ENCODE measurements around the gene FZR1. TPM values are rescaled to one million over a fixed set of nuclear protein-coding genes. Genes with fewer than 3 reads are reported as not detected.

Gene FZR1
- total and polyA plus RNA-seq, 2 of the 13 experiments (the other 11 are each of a cell fraction or from before 2014, with no cell fraction given) = 29.0 to 30.8 TPM

DNA sequence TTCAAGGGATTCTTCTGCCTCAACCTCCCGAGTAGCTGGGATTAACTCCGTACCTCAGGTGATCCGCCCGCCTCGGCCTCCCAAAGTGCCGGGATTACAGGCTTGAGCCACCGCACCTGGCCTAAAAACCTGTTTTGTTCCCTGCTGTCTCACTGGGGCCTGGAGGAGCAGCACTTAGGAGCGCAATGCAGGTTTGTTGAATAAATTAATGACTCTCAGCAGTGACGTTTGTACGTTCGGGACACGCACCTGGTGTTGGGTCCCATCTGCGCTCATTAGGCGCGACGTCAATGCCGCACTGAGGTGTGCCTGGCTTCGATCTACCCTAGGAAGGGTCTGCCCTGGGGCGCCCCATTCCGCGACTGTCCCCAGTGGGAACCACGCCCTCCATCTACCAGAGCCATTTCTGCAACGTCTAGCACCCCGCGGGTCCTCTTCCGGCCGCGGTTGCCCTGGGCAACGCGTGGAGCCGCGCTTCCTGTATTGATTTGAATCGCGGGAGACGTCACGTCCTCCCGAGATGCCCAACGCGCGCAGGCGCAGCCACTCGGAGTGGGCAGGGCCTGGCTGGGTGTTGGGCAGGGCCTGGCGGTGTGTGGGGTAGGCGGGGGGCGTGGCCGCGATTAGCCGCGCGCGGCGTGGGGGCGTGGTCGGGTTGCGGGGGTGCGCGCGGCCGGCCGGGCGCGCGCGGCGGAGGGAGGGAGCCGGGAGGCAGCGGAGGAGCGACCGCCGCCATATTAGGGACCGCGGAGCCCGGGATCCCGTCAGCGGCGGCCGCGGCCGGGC lies at the start of gene FZR1 (continued):
- TF ChIP-seq, protein P1, sequence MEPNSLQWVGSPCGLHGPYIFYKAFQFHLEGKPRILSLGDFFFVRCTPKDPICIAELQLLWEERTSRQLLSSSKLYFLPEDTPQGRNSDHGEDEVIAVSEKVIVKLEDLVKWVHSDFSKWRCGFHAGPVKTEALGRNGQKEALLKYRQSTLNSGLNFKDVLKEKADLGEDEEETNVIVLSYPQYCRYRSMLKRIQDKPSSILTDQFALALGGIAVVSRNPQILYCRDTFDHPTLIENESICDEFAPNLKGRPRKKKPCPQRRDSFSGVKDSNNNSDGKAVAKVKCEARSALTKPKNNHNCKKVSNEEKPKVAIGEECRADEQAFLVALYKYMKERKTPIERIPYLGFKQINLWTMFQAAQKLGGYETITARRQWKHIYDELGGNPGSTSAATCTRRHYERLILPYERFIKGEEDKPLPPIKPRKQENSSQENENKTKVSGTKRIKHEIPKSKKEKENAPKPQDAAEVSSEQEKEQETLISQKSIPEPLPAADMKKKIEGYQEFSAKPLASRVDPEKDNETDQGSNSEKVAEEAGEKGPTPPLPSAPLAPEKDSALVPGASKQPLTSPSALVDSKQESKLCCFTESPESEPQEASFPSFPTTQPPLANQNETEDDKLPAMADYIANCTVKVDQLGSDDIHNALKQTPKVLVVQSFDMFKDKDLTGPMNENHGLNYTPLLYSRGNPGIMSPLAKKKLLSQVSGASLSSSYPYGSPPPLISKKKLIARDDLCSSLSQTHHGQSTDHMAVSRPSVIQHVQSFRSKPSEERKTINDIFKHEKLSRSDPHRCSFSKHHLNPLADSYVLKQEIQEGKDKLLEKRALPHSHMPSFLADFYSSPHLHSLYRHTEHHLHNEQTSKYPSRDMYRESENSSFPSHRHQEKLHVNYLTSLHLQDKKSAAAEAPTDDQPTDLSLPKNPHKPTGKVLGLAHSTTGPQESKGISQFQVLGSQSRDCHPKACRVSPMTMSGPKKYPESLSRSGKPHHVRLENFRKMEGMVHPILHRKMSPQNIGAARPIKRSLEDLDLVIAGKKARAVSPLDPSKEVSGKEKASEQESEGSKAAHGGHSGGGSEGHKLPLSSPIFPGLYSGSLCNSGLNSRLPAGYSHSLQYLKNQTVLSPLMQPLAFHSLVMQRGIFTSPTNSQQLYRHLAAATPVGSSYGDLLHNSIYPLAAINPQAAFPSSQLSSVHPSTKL (CRISPR knock-in tag; IDR thresholded peaks at IDR 0.05) = peak; percentile 53
- TF ChIP-seq KLF13 (CRISPR knock-in tag; IDR thresholded peaks at IDR 0.05) = 0 out of 2 replicates have a peak, but pooled peaks have one; percentile 64
- no peak for TF ChIP-seq ZNF251 (CRISPR knock-in tag; IDR thresholded peaks at IDR 0.05)
- TF ChIP-seq THYN1 (CRISPR knock-in tag; IDR thresholded peaks at IDR 0.05; ENCODE audit: borderline replicate concordance, low read depth) = no peak
- TF ChIP-seq, protein P2, sequence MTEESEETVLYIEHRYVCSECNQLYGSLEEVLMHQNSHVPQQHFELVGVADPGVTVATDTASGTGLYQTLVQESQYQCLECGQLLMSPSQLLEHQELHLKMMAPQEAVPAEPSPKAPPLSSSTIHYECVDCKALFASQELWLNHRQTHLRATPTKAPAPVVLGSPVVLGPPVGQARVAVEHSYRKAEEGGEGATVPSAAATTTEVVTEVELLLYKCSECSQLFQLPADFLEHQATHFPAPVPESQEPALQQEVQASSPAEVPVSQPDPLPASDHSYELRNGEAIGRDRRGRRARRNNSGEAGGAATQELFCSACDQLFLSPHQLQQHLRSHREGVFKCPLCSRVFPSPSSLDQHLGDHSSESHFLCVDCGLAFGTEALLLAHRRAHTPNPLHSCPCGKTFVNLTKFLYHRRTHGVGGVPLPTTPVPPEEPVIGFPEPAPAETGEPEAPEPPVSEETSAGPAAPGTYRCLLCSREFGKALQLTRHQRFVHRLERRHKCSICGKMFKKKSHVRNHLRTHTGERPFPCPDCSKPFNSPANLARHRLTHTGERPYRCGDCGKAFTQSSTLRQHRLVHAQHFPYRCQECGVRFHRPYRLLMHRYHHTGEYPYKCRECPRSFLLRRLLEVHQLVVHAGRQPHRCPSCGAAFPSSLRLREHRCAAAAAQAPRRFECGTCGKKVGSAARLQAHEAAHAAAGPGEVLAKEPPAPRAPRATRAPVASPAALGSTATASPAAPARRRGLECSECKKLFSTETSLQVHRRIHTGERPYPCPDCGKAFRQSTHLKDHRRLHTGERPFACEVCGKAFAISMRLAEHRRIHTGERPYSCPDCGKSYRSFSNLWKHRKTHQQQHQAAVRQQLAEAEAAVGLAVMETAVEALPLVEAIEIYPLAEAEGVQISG (CRISPR knock-in tag; IDR thresholded peaks at IDR 0.05) = peak; percentile 88
- 0 out of 2 replicates have a peak, but pooled peaks have one; percentile 33 for TF ChIP-seq ZNF510 (CRISPR knock-in tag; IDR thresholded peaks at IDR 0.05; ENCODE audit: low read depth)
- TF ChIP-seq LCORL (IDR thresholded peaks at IDR 0.05) = no peak
- TF ChIP-seq LCORL (CRISPR knock-in tag; IDR thresholded peaks at IDR 0.05) = 0 out of 2 replicates have a peak, but pooled peaks have one; percentile 29
- peak; percentile 48; the same call in 1 of the 2 replicates for TF ChIP-seq ZBTB38 (CRISPR knock-in tag; IDR thresholded peaks at IDR 0.05)
- TF ChIP-seq EP300 (IDR thresholded peaks at IDR 0.05; ENCODE audit: low read depth in 2 of 2, low read length in 2 of 2) = 0 out of 4 replicates have a peak, but pooled peaks of 1 of the 2 experiments have one; percentile 39
- peak; percentile 19; the same call in 1 of the 2 replicates for TF ChIP-seq EP300 (CRISPR knock-in tag; IDR thresholded peaks at IDR 0.05; ENCODE audit: borderline replicate concordance)
- peak; percentile 76 for TF ChIP-seq SALL1 (CRISPR knock-in tag; IDR thresholded peaks at IDR 0.05)
- TF ChIP-seq RBM22 (optimal IDR thresholded peaks at IDR 0.05; ENCODE audit: low read length) = peak; percentile 82
- peak; percentile 96 for TF ChIP-seq GABPB1 (CRISPR knock-in tag; IDR thresholded peaks at IDR 0.05)
- peak; percentile 92 for TF ChIP-seq ZNF143 (CRISPR knock-in tag; IDR thresholded peaks at IDR 0.05)
- TF ChIP-seq ETV5 (CRISPR knock-in tag; IDR thresholded peaks at IDR 0.05; ENCODE audit: borderline replicate concordance) = peak; percentile 97
- peak; percentile 69 for TF ChIP-seq ZSCAN9 (CRISPR knock-in tag; IDR thresholded peaks at IDR 0.05; ENCODE audit: borderline replicate concordance)
- TF ChIP-seq ZNF234 (CRISPR knock-in tag; conservative IDR thresholded peaks at IDR 0.05) = no peak
- peak; percentile 91 for TF ChIP-seq ZHX1 (CRISPR knock-in tag; IDR thresholded peaks at IDR 0.05; ENCODE audit: low read depth)

All from HepG2 (cell line).